H1 (cell line): ENCODE data around the gene AMN. TPM values are rescaled to one million over a fixed set of nuclear protein-coding genes. Genes with fewer than 3 reads are reported as not detected.

ENCODE experiments used
- CTCF ChIA-PET: fragments of 300-600 bp; sonication (Branson Sonifier 250); formaldehyde crosslinking; loops from one replicate; lab custom pipeline; 2021; ENCODE audit not compliant: partially characterized antibody; lab: Charles Lee
- POLR2A ChIA-PET: fragments of 300-600 bp; sonication (Branson Sonifier 250); formaldehyde crosslinking; loops from one replicate; lab custom pipeline; 2021; ENCODE audit warnings: inconsistent platforms; ENCODE audit not compliant: partially characterized antibody; lab: Charles Lee
- DNase-seq, 2 experiments: peaks; one replicate each; pipeline versions ENCODE4 v3.0.0 to v3.0.0-alpha.2; 2010 to 2022; ENCODE audit warnings: low spot score in 2 of 2, low read depth in 1 of 2, mixed read lengths in 1 of 2
- FAIRE-seq: peaks from 2 replicates; lab custom pipeline; 2011; peaks lifted over from hg19 to GRCh38; lab: Jason Lieb, UNC
- H2AFZ ChIP-seq: 2 replicates; pipeline ENCODE4 v1.8.1; 2012; ENCODE audit warnings: low read length, inconsistent platforms
- H2AK5ac ChIP-seq: 2 replicates; pipeline ENCODE4 v1.6.1; 2013; ENCODE audit warnings: low read depth, low read length
- H2BK120ac ChIP-seq: replicated peaks from 2 replicates; pipeline ENCODE3; 2013; ENCODE audit warnings: low read depth, low read length, inconsistent platforms
- H2BK12ac ChIP-seq: 2 replicates; pipeline ENCODE4 v1.6.1; 2013; ENCODE audit warnings: low read depth, low read length
- H2BK15ac ChIP-seq: 2 replicates; pipeline ENCODE4 v1.6.1; 2013; ENCODE audit warnings: low read length
- H2BK20ac ChIP-seq: 2 replicates; pipeline ENCODE4 v1.6.1; 2013; ENCODE audit warnings: low read length
- H2BK5ac ChIP-seq: 2 replicates; pipeline ENCODE4 v1.6.1; 2013; ENCODE audit warnings: low read depth, low read length
- H3K14ac ChIP-seq: 2 replicates; pipeline ENCODE4 v1.6.1; 2013; ENCODE audit warnings: inconsistent platforms; ENCODE audit not compliant: insufficient read length
- H3K18ac ChIP-seq: 2 replicates; pipeline ENCODE4 v1.6.1; 2013; ENCODE audit warnings: low read length; ENCODE audit errors: extremely low read depth
- H3K23ac ChIP-seq: 2 replicates; pipeline ENCODE4 v1.6.1; 2013; ENCODE audit warnings: inconsistent platforms; ENCODE audit not compliant: insufficient read length
- H3K23me2 ChIP-seq: 2 replicates; pipeline ENCODE4 v1.6.1; 2013; ENCODE audit warnings: low read depth, low read length
- H3K27ac ChIP-seq: 2 replicates; pipeline ENCODE4 v1.6.1; 2011; ENCODE audit warnings: low read depth, low read length, inconsistent platforms
- H3K27me3 ChIP-seq, 4 experiments: replicated peaks in 1 of 4; 1 replicate in 1 of 4; 2 replicates in 3 of 4; pipeline versions ENCODE4 v1.6.1 to v1.8.1; 2011 to 2013; ENCODE audit warnings: low read length in 3 of 4, mild to moderate bottlenecking in 3 of 4, inconsistent platforms in 2 of 4, mixed read lengths in 2 of 4, moderate library complexity in 1 of 4; ENCODE audit not compliant: control insufficient read depth in 3 of 4, insufficient read depth in 3 of 4; ENCODE audit errors: extremely low read depth in 1 of 4
- H3K36me3 ChIP-seq, 4 experiments: 2 replicates each; pipeline versions ENCODE4 v1.6.1 to v1.8.1; 2011 to 2013; ENCODE audit warnings: mild to moderate bottlenecking in 4 of 4, low read length in 3 of 4, moderate library complexity in 2 of 4, control low read depth in 1 of 4, inconsistent platforms in 1 of 4; ENCODE audit not compliant: insufficient read depth in 4 of 4, control insufficient read depth in 2 of 4
- H3K4ac ChIP-seq: replicated peaks from 2 replicates; pipeline ENCODE3; 2013; ENCODE audit warnings: low read length, low read depth, mixed read lengths, inconsistent platforms; ENCODE audit not compliant: insufficient read length
- H3K4me1 ChIP-seq, 4 experiments: replicated peaks in 1 of 4; 1 replicate in 1 of 4; 2 replicates in 3 of 4; pipeline versions ENCODE4 v1.6.1 to v1.8.1; 2011 to 2013; ENCODE audit warnings: low read length in 3 of 4, inconsistent platforms in 2 of 4, mixed read lengths in 1 of 4; ENCODE audit not compliant: insufficient read depth in 4 of 4, control insufficient read depth in 3 of 4
- H3K4me2 ChIP-seq, 2 experiments: 2 replicates each; pipeline versions ENCODE4 v1.6.1 to v1.8.1; 2011 to 2013; ENCODE audit warnings: low read depth in 2 of 2, low read length in 2 of 2, control low read depth in 1 of 2, inconsistent platforms in 1 of 2, mild to moderate bottlenecking in 1 of 2; ENCODE audit not compliant: insufficient read depth in 1 of 2
- H3K4me3 ChIP-seq, 4 experiments: fragments of 200-600, 300-600 bp in 1 of 4; sonication (generic), shearing (Covaris generic), sonication (Bioruptor Twin) in 1 of 4; 2 replicates each; pipeline versions ENCODE4 v1.5.1 to v1.8.1; 2011 to 2016; ENCODE audit warnings: low read length in 4 of 4, low read depth in 3 of 4, control low read depth in 2 of 4, inconsistent platforms in 2 of 4, mild to moderate bottlenecking in 2 of 4, mixed read lengths in 1 of 4, moderate library complexity in 1 of 4; ENCODE audit not compliant: insufficient read depth in 2 of 4; ENCODE audit errors: extremely low read depth in 1 of 4
- H3K56ac ChIP-seq: replicated peaks from 2 replicates; pipeline ENCODE3; 2013; ENCODE audit warnings: low read depth, mild to moderate bottlenecking, mixed read lengths, low read length, inconsistent platforms; ENCODE audit not compliant: insufficient read length
- H3K79me1 ChIP-seq: 2 replicates; pipeline ENCODE4 v1.6.1; 2013; ENCODE audit warnings: low read depth, low read length, control low read depth
- H3K79me2 ChIP-seq, 2 experiments: 2 replicates each; pipeline versions ENCODE4 v1.6.1 to v1.8.1; 2012 to 2013; ENCODE audit warnings: low read length in 2 of 2, mild to moderate bottlenecking in 2 of 2, inconsistent platforms in 1 of 2; ENCODE audit not compliant: insufficient read depth in 2 of 2, control insufficient read depth in 1 of 2
- H3K9ac ChIP-seq, 4 experiments: replicated peaks in 1 of 4; 1 replicate in 1 of 4; 2 replicates in 3 of 4; pipeline versions ENCODE4 v1.6.1 to v1.8.1; 2011 to 2013; ENCODE audit warnings: low read depth in 3 of 4, low read length in 3 of 4, control low read depth in 2 of 4, mild to moderate bottlenecking in 2 of 4, moderate library complexity in 2 of 4, inconsistent platforms in 1 of 4; ENCODE audit errors: extremely low read depth in 1 of 4
- H3K9me3 ChIP-seq, 2 experiments: 2 replicates each; pipeline versions ENCODE4 v1.6.1 to v1.8.1; 2012 to 2013; ENCODE audit warnings: mild to moderate bottlenecking in 2 of 2, moderate library complexity in 2 of 2, control low read depth in 1 of 2, inconsistent platforms in 1 of 2, low read depth in 1 of 2, low read length in 1 of 2, mixed read lengths in 1 of 2; ENCODE audit not compliant: insufficient read depth in 2 of 2
- H4K20me1 ChIP-seq, 2 experiments: replicated peaks in 1 of 2; 2 replicates each; pipeline versions ENCODE3 to v1.8.1; 2011 to 2013; ENCODE audit warnings: inconsistent platforms in 2 of 2, low read length in 2 of 2, mild to moderate bottlenecking in 1 of 2; ENCODE audit not compliant: insufficient read depth in 2 of 2, control insufficient read depth in 1 of 2
- H4K5ac ChIP-seq: 2 replicates; pipeline ENCODE4 v1.6.1; 2013; ENCODE audit warnings: low read length, low read depth, mixed read lengths, inconsistent platforms; ENCODE audit not compliant: insufficient read length
- H4K8ac ChIP-seq: 2 replicates; pipeline ENCODE4 v1.8.0; 2013; ENCODE audit warnings: mild to moderate bottlenecking, moderate library complexity, low read length, inconsistent platforms; ENCODE audit not compliant: insufficient read depth; ENCODE audit errors: extremely low read depth
- H4K91ac ChIP-seq: replicated peaks from 2 replicates; pipeline ENCODE3; 2013; ENCODE audit warnings: low read length, mixed read lengths, inconsistent platforms; ENCODE audit not compliant: insufficient read length
- CEBPB ChIP-seq: IDR thresholded peaks from 2 replicates; pipeline ENCODE4 v1.6.1; 2012; ENCODE audit warnings: low read depth, low read length
- CTBP2 ChIP-seq: IDR thresholded peaks from 2 replicates; pipeline ENCODE4 v1.7.0; 2011; ENCODE audit warnings: borderline replicate concordance, mild to moderate bottlenecking, moderate library complexity, mixed read lengths, low read length; ENCODE audit not compliant: insufficient read depth, insufficient read length
- EP300 ChIP-seq, 2 experiments: IDR thresholded peaks; 1 replicate in 1 of 2; 2 replicates in 1 of 2; pipeline ENCODE4 v1.6.1; 2011 to 2012; ENCODE audit warnings: low read depth in 2 of 2, low read length in 2 of 2, mild to moderate bottlenecking in 2 of 2, borderline replicate concordance in 1 of 2, inconsistent platforms in 1 of 2, moderate library complexity in 1 of 2
- GTF2F1 ChIP-seq: IDR thresholded peaks from 2 replicates; pipeline ENCODE4 v1.6.1; 2012; ENCODE audit warnings: low read depth, low read length, improper control_type of control experiment, borderline replicate concordance
- JUN ChIP-seq: IDR thresholded peaks from 2 replicates; pipeline ENCODE4 v1.6.1; 2011; ENCODE audit warnings: low read depth, mild to moderate bottlenecking, improper control_type of control experiment, low read length
- KDM1A ChIP-seq: fragments of 200-600, 300-600 bp; sonication (generic); IDR thresholded peaks from 2 replicates; pipeline ENCODE4 v1.7.1; 2016; ENCODE audit warnings: mild to moderate bottlenecking, low read length, borderline replicate concordance
- KDM4A ChIP-seq: IDR thresholded peaks from one replicate; pipeline ENCODE4 v1.7.1; 2012; ENCODE audit warnings: low read depth, mild to moderate bottlenecking, moderate library complexity, low read length, inconsistent platforms; ENCODE audit not compliant: severe bottlenecking
- NANOG ChIP-seq: IDR thresholded peaks from 2 replicates; pipeline ENCODE4 v1.6.1; 2011; ENCODE audit warnings: low read length, low read depth, mild to moderate bottlenecking, inconsistent platforms; ENCODE audit not compliant: insufficient read depth, poor library complexity, severe bottlenecking
- NRF1 ChIP-seq: IDR thresholded peaks from 2 replicates; pipeline ENCODE4 v1.6.1; 2011; ENCODE audit warnings: mild to moderate bottlenecking, low read depth, low read length, improper control_type of control experiment
- POLR2A ChIP-seq, 2 experiments: IDR thresholded peaks; 1 replicate in 1 of 2; 2 replicates in 1 of 2; pipeline ENCODE4 v1.6.1; 2011; ENCODE audit warnings: low read depth in 2 of 2, low read length in 2 of 2, mild to moderate bottlenecking in 2 of 2; ENCODE audit errors: control extremely low read depth in 1 of 2
- SP4 ChIP-seq: IDR thresholded peaks from 2 replicates; pipeline ENCODE4 v1.6.1; 2012; ENCODE audit warnings: low read length, inconsistent platforms
- TAF1 ChIP-seq: IDR thresholded peaks from 2 replicates; pipeline ENCODE4 v1.6.1; 2011; ENCODE audit warnings: mild to moderate bottlenecking, low read depth, low read length
- TCF12 ChIP-seq: IDR thresholded peaks from 2 replicates; pipeline ENCODE4 v1.6.1; 2011; ENCODE audit warnings: low read depth, mild to moderate bottlenecking, low read length
- TEAD4 ChIP-seq: IDR thresholded peaks from 2 replicates; pipeline ENCODE4 v1.6.1; 2012; ENCODE audit warnings: low read depth, low read length, inconsistent platforms, mixed read lengths
- WGBS, 2 experiments: shearing (Covaris generic) in 1 of 2; methylation state at CpG; one replicate each; pipeline versions ENCODE4 v1.1.6 to v1.1.7; 2013 to 2015; ENCODE audit warnings: low lambda C conversion rate in 2 of 2, mixed read lengths in 2 of 2, inconsistent platforms in 1 of 2, low coverage in 1 of 2, missing lambda C conversion rate in 1 of 2; ENCODE audit not compliant: insufficient replicate concordance in 2 of 2, insufficient coverage in 1 of 2, insufficient read length in 1 of 2; ENCODE audit errors: extremely low coverage in 1 of 2, missing lambda C conversion rate in 1 of 2; 5-methylcytosine and 5-hydroxymethylcytosine counted together
- polyA plus RNA-seq, 7 experiments: library from polyadenylated mRNA; depleted of rRNA in 3 of 7; stranded (reverse) in 5 of 7; unstranded in 2 of 7; fragments of >200 nt in 5 of 7; fragments of 200-250 nt in 2 of 7; gene quantifications; 1 replicate in 5 of 7; 2 replicates in 1 of 7; 4 replicates in 1 of 7; pipeline versions ENCODE4 v1.2.1 to v1.2.3, GENCODE V29; 2011 to 2013; ENCODE audit warnings: missing spikeins in 2 of 7, mixed read lengths in 2 of 7
- total RNA-seq: library from RNA; stranded (reverse); fragmentation: NEBNext Ultra II Directional; extraction: Animal tissue kit (Norgen Biotek cat#: 25700); gene quantifications from 2 replicates; pipeline ENCODE4 v1.2.1, GENCODE V29; 2021
- TF ChIP-seq, protein P1 (sequence below): IDR thresholded peaks from 2 replicates; pipeline ENCODE4 v1.6.1; 2012; ENCODE audit warnings: inconsistent platforms

Gene AMN
- total and polyA plus RNA-seq, 2 of the 8 experiments (the other 6 are each of a cell fraction or from before 2014, with no cell fraction given): 0.77 to 1.5 TPM

DNA sequence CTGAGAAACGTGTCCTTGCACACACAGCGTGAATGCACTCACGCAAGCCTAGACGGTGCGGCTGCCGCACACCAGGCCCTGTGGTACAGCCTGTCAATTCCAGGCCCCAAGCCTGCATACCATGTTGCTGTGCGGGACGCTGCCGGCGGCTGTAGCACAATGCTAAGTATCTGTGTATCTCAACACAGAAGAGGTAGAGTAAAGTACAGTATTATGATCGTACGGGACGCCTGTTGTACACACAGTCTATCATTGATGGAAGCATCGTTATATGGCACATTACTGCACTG is 45.0 kb downstream of the AMN start:
- no peak overlapping the region for H4K8ac ChIP-seq
- H2BK20ac ChIP-seq: no peak overlapping the region
- H3K27ac ChIP-seq: no peak overlapping the region
- H2BK12ac ChIP-seq: no peak overlapping the region
- no peak overlapping the region for H2AK5ac ChIP-seq
- H4K5ac ChIP-seq: no peak overlapping the region
- CTCF ChIA-PET: interaction anchor here (0.7 to 1.9 kb wide), 2 partner anchors 9 to 87 kb away, joined by 3 to 9 read pairs; no protein-coding TSS in a partner anchor
- no peak overlapping the region for H3K9ac ChIP-seq
- no peak overlapping the region for H2BK5ac ChIP-seq
- H3K4me1 ChIP-seq: no peaks in the 10 kb centered on the region
- no peak for DNase-seq
- no peak overlapping the region for H2BK15ac ChIP-seq
- no peaks in the 10 kb centered on the region for H3K9me3 ChIP-seq
- 88% methylated on average over 14 of the region's 14 CpGs; no CpG with 5 or more reads in 1 of the 2 experiments for WGBS, 2 experiments
- H3K4ac ChIP-seq: no peak overlapping the region
- H3K4me3 ChIP-seq: no peak overlapping the region
- peaks cover 0 to 6% of the 10 kb centered on the region in 2 experiments for H4K20me1 ChIP-seq
- no peak overlapping the region for H3K14ac ChIP-seq
- no peak overlapping the region for H2BK120ac ChIP-seq
- POLR2A ChIA-PET: no interaction called here
- H3K56ac ChIP-seq: no peak overlapping the region
- H3K79me1 ChIP-seq: no peaks in the 10 kb centered on the region
- no peak overlapping the region for H3K23ac ChIP-seq
- peaks cover 15 to 74% (median 48%) of the 10 kb centered on the region in 4 experiments for H3K36me3 ChIP-seq
- no peak overlapping the region for H2AFZ ChIP-seq
- no peak overlapping the region for H4K91ac ChIP-seq
- H3K79me2 ChIP-seq: no peaks in the 10 kb centered on the region
- no peaks in the 10 kb centered on the region for H3K23me2 ChIP-seq
- H3K18ac ChIP-seq: no peak overlapping the region
- H3K4me2 ChIP-seq: no peak overlapping the region
- FAIRE-seq: no peak
- no peaks in the 10 kb centered on the region for H3K27me3 ChIP-seq
- TF ChIP-seq KDM4A (no peak), TCF12 (no peak), KDM1A (no peak), NRF1 (no peak), SP4 (no peak), JUN (no peak), NANOG (no peak), EP300 (IDR thresholded peaks at IDR 0.05; ENCODE audit: borderline replicate concordance in 1 of 2, low read depth in 2 of 2, low read length in 2 of 2) (no peak), CEBPB (no peak), POLR2A (IDR thresholded peaks at IDR 0.05; ENCODE audit: control extremely low read depth in 1 of 2, low read depth in 2 of 2, low read length in 2 of 2) (no peak), GTF2F1 (no peak), TEAD4 (no peak), TAF1 (no peak), CTBP2 (no peak)
- TF ChIP-seq, protein P1, sequence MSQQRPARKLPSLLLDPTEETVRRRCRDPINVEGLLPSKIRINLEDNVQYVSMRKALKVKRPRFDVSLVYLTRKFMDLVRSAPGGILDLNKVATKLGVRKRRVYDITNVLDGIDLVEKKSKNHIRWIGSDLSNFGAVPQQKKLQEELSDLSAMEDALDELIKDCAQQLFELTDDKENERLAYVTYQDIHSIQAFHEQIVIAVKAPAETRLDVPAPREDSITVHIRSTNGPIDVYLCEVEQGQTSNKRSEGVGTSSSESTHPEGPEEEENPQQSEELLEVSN: no peak
